22Rv1 (cell line): ENCODE results near the gene HERPUD2.

ENCODE experiments used
- CTCF ChIP-seq: fragments of 450-650 bp; IDR thresholded peaks from 2 replicates; pipeline ENCODE4 v1.5.1; 2017; ENCODE audit warnings: mild to moderate bottlenecking
- ZFX ChIP-seq: fragments of 450-650 bp; IDR thresholded peaks from 2 replicates; pipeline ENCODE4 v1.6.1; 2017; ENCODE audit warnings: antibody characterized with exemption, borderline replicate concordance

- TF ChIP-seq CTCF (no peak), ZFX (no peak)
These were observed 46.6 kb downstream of the HERPUD2 start for GRCh38 chr7:35648367-35648766.
